ENCODE results near the gene LRCH4. TPM values are rescaled to one million over a fixed set of nuclear protein-coding genes. Genes with fewer than 3 reads are reported as not detected.

LRCH4 gene, protein sequence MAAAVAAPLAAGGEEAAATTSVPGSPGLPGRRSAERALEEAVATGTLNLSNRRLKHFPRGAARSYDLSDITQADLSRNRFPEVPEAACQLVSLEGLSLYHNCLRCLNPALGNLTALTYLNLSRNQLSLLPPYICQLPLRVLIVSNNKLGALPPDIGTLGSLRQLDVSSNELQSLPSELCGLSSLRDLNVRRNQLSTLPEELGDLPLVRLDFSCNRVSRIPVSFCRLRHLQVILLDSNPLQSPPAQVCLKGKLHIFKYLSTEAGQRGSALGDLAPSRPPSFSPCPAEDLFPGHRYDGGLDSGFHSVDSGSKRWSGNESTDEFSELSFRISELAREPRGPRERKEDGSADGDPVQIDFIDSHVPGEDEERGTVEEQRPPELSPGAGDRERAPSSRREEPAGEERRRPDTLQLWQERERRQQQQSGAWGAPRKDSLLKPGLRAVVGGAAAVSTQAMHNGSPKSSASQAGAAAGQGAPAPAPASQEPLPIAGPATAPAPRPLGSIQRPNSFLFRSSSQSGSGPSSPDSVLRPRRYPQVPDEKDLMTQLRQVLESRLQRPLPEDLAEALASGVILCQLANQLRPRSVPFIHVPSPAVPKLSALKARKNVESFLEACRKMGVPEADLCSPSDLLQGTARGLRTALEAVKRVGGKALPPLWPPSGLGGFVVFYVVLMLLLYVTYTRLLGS
- 86.0 and 89.2 TPM in 2 replicates for total RNA-seq

DNA sequence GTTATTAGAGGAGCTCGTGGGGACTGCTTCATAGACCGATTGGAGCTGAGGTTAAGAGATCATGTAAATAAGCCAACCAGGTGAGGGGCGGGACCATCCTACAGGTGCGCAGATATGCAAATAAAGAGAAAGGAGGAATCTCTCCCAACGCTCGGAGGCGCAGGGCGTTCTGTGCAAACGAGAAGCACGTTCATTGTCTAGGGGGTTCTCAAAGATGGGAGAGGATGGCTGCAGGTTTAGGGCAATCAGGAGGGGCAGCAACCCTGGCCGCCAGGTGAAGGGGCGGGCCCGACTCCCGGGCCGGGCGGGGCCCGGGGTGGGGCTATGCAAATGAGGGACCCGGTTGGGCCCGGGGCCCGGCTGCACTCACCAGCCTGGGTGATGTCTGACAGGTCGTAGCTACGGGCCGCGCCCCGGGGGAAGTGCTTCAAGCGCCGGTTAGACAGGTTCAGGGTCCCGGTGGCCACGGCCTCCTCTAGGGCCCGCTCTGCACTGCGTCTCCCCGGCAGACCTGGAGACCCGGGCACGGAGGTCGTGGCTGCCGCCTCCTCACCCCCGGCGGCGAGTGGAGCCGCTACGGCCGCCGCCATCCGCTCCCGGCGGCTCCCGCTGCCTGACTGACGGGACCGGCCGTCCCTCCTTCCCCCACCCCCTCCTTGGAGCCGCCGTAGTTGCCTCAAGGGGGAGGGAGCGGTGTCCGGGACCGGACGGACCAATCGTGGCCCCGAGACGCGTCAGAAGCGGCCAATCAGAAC is at the start of gene LRCH4:
TSS of gene LRCH4 (minus strand) at position 619 of the 755 bp plus-strand sequence. CDS start at position 590, 29 bp downstream.
- Mint-ChIP-seq H3K27ac (peak within 1 kb of the TSS; percentile 96), H3K4me1 (peaks cover 30% of the 10 kb centered on the region), H3K9me3 (no peaks in the 10 kb centered on the region), H3K4me3 (peak within 1 kb of the TSS; percentile 91), H3K27me3 (peaks cover 6% of the 10 kb centered on the region), H3K36me3 (ENCODE audit: low read depth) (peaks cover 3% of the 10 kb centered on the region)
- DNase-seq = peak; percentile 92
- intact Hi-C loops (cut with micrococcal nuclease) = loop anchor here (1.0 to 10.0 kb wide), 12 partner anchors 20 to 461 kb away; partner anchors contain the start of genes AGFG2, GIGYF1, GNB2 and MBLAC1

DNA sequence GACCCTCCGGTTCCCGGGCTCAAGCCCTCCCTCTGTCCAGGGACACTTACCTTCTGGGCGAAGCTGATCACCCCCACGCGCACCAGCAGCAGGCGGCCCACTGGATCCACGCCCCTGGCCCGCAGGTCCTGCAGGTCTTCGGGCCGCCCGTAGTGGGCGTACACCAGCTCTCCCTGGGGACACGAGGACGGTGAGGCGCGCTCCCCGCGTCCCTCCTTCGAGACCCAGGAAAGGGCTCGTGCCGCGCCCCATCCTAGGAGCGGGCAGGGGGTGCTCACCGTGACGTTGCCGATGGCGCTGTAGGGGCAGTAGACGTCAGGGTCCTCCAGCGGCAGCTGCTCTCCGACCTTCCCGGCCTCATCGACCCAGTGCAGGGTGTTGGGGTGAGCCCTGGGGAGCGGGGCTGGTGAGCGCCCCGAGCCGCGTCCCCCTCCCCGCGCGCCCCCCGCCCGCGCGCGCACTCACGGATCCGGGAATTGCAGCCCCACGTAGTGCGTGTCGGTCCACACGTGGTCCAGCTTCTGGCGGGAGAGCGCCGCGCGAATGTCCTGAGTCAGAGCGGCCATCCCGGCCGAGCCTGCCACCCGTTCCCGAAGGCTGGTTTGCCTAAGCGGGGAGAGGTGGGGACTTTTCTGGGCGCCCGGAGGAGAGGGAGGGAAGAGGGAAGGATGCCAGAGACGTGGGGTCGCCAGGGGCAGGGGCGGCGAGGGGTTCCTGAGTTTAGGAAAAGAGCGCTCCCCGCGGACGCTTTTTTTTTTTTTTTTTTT is 47.2 kb upstream of the LRCH4 start:
- Mint-ChIP-seq H3K4me3 (peak overlapping the region; percentile 92), H3K27ac (peak overlapping the region; percentile 98), H3K27me3 (no peaks in the 10 kb centered on the region), H3K4me1 (peaks cover 32% of the 10 kb centered on the region), H3K36me3 (ENCODE audit: low read depth) (peaks cover 16% of the 10 kb centered on the region), H3K9me3 (no peaks in the 10 kb centered on the region)
- intact Hi-C loops (cut with micrococcal nuclease) = loop anchor here (1.0 to 5.0 kb wide), 3 partner anchors 46 to 219 kb away; partner anchors contain the start of genes FBXO24, LRCH4 and SLC12A9
- DNase-seq = peak; percentile 90

DNA sequence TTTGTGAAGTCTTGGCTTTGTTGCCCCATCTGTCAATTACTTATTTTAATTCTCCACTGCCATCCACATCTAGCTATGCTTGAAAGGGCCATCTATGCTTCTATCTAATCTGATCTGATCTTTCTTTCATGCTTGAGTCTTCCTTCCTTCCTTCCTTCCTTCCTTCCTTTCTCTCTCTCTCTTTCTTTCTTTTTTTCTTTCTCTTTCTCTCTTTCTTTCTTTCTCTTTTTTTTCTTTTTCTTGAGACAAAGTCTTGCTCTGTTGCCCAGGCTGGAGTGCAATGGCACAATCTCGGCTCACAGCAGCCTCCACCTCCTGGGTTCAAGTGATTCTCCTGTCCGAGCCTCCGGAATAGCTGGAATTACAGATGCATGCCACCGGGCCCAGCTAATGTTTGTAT is 44.1 kb upstream of the LRCH4 start:
- intact Hi-C loops (cut with micrococcal nuclease) = loop anchor here (5.0 kb wide), 1 partner anchor 222 kb away; the partner anchor contains the start of gene SLC12A9
- peaks cover 15% of the 10 kb centered on the region for H3K36me3 Mint-ChIP-seq (ENCODE audit: low read depth)
- no peak overlapping the region for H3K4me3 Mint-ChIP-seq
- H3K27ac Mint-ChIP-seq = no peak overlapping the region
- DNase-seq = no peak
- no peaks in the 10 kb centered on the region for H3K9me3 Mint-ChIP-seq
- H3K27me3 Mint-ChIP-seq = no peaks in the 10 kb centered on the region
- peaks cover 49% of the 10 kb centered on the region for H3K4me1 Mint-ChIP-seq

DNA sequence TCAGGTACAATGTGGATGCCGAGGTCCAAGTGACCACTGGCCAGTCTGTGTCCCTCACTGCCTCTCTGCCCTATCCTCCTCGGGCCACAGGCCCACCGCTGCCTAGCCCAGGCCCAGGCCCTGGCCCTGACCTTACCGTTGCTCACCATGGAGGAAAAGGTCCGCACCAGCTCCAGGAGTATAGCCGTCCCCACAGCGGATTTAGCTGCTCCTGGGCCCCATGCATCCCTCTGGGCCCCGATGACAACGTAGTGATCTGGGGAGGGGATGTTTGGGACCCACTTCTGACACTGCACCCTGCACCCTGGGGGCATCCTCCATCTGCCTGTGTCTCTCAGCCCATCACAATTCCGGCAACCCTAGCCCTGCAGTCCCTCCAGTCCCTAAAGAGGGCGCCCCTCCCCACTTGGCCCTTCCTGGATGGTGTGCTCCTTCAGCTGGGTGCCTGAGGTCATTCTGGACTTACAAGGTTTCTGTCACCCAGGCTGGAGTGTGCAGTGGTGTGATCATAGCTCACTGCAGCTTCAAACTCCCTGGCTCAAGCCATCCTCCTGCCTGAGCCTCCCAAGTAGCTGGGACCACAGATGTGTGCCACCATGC is 43.3 kb upstream of the LRCH4 start:
- DNase-seq = peak; percentile 75
- H3K9me3 Mint-ChIP-seq = no peaks in the 10 kb centered on the region
- peaks cover 15% of the 10 kb centered on the region for H3K36me3 Mint-ChIP-seq (ENCODE audit: low read depth)
- H3K4me3 Mint-ChIP-seq = peak overlapping the region; percentile 48
- intact Hi-C loops (cut with micrococcal nuclease) = no loop called here
- peaks cover 53% of the 10 kb centered on the region for H3K4me1 Mint-ChIP-seq
- H3K27ac Mint-ChIP-seq = peak overlapping the region; percentile 45
- H3K27me3 Mint-ChIP-seq = no peaks in the 10 kb centered on the region

DNA sequence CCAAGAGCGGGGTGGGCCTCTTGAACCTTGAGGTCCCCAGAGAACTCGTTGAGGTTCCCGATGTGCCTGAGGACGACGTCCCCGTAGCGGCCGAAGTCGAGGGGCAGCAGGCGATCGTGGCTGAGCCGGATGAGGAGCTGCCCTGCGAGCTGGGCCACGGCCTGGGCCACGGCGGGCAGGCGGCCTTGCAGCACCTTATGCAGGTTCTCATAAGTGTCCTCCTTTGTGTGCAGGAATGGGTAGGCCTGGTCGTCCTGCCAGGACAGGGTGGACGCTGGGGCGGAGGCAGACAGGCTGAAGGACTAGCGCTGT is 41.3 kb upstream of the LRCH4 start:
- H3K4me1 Mint-ChIP-seq = peaks cover 45% of the 10 kb centered on the region
- no peaks in the 10 kb centered on the region for H3K9me3 Mint-ChIP-seq
- H3K4me3 Mint-ChIP-seq = peak overlapping the region; percentile 82
- intact Hi-C loops (cut with micrococcal nuclease) = no loop called here
- no peaks in the 10 kb centered on the region for H3K27me3 Mint-ChIP-seq
- H3K36me3 Mint-ChIP-seq (ENCODE audit: low read depth) = peaks cover 18% of the 10 kb centered on the region
- DNase-seq = no peak
- H3K27ac Mint-ChIP-seq = no peak overlapping the region

DNA sequence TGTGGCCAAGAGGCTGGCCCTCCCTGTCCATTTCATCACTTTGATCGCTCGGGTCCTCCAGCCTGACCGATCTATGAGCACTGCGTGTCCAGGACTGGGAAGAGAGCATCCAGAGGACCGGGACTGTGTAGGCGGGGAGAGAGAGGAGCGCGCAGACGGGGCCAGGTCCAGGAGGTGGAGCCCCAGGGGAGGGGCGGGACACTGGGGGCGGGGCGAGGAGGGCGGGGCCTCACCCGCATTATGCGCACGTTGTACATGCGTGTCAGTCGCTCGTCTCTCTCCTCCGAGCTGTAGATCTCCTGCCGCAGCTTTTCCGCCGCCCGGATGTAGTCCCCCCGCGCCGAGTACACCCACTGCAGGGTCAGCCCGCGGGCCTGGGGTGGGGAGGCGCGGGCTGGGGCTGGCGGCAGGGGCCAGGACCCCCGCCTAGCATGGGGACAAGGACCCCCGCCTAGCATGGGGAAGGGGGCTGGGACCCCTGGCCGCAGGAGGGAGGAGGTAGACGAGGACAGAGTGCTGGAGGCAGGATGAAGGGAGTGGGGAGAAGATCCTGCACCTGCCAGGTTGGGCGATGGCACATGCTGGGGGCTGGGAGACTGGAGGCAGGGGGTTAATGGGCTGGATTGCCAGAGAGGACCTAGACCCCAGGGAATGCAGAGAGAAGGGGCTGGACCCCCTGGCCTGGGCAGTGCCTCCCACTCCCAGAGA is 40.8 kb upstream of the LRCH4 start:
- Mint-ChIP-seq H3K4me3 (peak overlapping the region; percentile 82), H3K9me3 (no peaks in the 10 kb centered on the region), H3K27ac (peak overlapping the region; percentile 76), H3K27me3 (no peaks in the 10 kb centered on the region), H3K4me1 (peaks cover 42% of the 10 kb centered on the region), H3K36me3 (ENCODE audit: low read depth) (peaks cover 18% of the 10 kb centered on the region)
- DNase-seq = peak; percentile 94
- intact Hi-C loops (cut with micrococcal nuclease) = loop anchor here (1.0 kb wide), 2 partner anchors 14 to 47 kb away; partner anchors contain the start of genes GNB2 and MOSPD3

DNA sequence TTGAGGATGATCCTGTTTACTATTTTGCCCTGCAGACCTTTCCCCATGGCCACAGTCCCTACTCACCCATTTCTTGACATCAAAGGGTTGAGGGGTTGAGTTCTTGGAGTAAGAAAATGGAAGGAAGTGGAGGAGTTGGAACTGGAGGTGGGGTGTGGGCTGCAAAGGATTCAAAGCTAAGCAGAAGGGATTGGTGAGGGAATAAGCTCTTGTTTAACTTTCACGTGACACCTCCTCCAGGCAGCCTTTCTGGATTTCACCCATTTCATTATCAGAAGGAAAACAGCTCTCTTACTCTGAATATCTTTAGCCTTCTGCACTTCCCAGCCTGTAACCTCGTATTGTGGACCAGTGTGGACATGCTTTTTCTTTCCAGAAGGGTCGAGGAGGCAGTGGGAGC is 40.1 kb upstream of the LRCH4 start:
- H3K36me3 Mint-ChIP-seq (ENCODE audit: low read depth) = peaks cover 22% of the 10 kb centered on the region
- peak overlapping the region; percentile 82 for H3K4me3 Mint-ChIP-seq
- H3K4me1 Mint-ChIP-seq = peaks cover 44% of the 10 kb centered on the region
- no peak for DNase-seq
- intact Hi-C loops (cut with micrococcal nuclease) = loop anchor here (1.0 kb wide), 2 partner anchors 14 to 47 kb away; partner anchors contain the start of genes GNB2 and MOSPD3
- H3K9me3 Mint-ChIP-seq = no peaks in the 10 kb centered on the region
- no peak overlapping the region for H3K27ac Mint-ChIP-seq
- no peaks in the 10 kb centered on the region for H3K27me3 Mint-ChIP-seq

DNA sequence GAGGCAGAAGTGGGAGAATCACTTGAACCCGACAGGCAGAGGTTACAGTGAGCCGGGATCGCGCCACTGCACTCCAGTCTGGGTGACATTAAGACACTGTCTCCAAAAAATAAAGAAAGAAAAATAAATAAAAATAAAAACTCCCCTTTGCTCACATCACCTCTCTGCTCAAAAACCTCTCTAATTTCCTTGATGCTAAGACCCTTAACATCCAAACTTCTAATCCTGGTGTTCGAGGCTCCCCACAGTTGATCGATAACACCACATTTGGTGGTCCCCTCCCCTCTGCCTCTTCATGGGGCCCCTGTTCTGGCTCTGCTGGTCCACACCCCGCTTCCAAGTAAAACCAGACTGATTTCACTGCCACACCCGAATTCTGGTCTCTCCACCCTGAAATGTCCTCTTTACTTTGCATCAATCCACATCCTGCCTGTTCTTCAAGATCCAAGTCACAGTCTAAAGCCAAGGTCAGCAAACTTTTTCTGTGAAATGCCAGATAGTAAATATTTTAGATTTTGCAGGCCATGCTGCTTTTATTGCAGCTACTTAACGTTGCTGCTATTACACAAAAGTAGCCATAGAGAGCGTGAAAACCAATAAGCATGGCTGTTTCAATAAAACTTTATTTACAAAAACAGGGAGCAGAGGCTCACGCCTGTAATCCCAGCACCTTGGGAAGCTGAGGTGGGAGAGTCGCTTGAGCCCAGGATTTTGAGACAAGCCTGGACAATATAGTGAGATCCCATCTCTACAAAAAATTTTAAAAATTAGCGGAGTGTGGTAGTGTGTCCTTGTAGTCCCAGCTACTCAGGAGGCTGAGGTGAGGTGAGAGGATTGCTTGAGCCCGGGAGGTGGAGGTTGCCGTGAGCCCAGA is 38.3 kb upstream of the LRCH4 start:
- intact Hi-C loops (cut with micrococcal nuclease) = no loop called here
- H3K9me3 Mint-ChIP-seq = no peaks in the 10 kb centered on the region
- peak; percentile 77 for DNase-seq
- H3K36me3 Mint-ChIP-seq (ENCODE audit: low read depth) = peaks cover 23% of the 10 kb centered on the region
- peak overlapping the region; percentile 54 for H3K27ac Mint-ChIP-seq
- H3K4me3 Mint-ChIP-seq = peak overlapping the region; percentile 55
- peaks cover 38% of the 10 kb centered on the region for H3K4me1 Mint-ChIP-seq
- H3K27me3 Mint-ChIP-seq = no peaks in the 10 kb centered on the region

DNA sequence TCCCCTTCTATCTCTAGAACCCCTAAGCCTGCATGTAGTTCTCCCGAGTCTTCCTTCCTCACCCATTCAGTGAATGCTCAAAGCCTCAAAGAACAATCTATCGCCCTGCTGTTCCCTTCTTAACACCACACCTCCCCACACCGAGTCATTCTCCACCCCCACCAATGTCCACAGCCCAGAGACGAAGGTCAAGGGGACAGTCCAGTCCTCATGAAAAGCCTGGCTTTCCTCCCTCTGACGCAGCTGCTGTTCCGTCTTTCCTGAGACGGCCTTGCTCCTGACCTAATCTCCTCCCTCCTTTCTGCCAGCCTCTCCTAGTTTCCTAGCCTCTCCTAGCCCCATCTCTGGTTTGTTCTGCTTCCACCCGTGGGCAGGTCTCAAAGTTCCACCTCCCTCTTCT is 35.6 kb upstream of the LRCH4 start:
- H3K27me3 Mint-ChIP-seq = no peaks in the 10 kb centered on the region
- H3K36me3 Mint-ChIP-seq (ENCODE audit: low read depth) = peaks cover 14% of the 10 kb centered on the region
- H3K27ac Mint-ChIP-seq = no peak overlapping the region
- peaks cover 28% of the 10 kb centered on the region for H3K4me1 Mint-ChIP-seq
- no peak for DNase-seq
- H3K4me3 Mint-ChIP-seq = no peak overlapping the region
- H3K9me3 Mint-ChIP-seq = no peaks in the 10 kb centered on the region
- intact Hi-C loops (cut with micrococcal nuclease) = no loop called here

DNA sequence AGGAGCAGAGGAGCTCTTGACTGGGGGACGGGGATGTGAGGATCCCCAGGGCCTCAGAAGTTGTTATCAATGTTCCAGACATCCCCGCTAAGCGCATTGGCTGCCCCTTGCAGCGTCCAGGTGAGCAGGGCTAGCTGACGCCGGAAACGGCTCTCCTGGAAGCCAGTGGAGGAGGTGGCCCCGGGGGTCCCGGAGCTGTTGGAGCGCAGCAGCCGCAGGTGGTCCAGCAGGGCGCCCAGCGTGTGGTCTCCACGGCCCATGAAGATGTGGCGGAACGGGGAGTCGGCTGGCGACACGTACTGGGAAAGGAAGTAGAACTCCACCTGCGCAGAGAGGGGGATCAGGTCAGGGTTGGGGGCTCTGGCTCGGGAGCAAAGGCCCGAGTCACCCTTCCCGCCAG is 34.9 kb upstream of the LRCH4 start:
- peaks cover 14% of the 10 kb centered on the region for H3K36me3 Mint-ChIP-seq (ENCODE audit: low read depth)
- H3K27ac Mint-ChIP-seq = no peak overlapping the region
- peaks cover 21% of the 10 kb centered on the region for H3K4me1 Mint-ChIP-seq
- H3K4me3 Mint-ChIP-seq = no peak overlapping the region
- H3K27me3 Mint-ChIP-seq = no peaks in the 10 kb centered on the region
- DNase-seq = no peak
- no peaks in the 10 kb centered on the region for H3K9me3 Mint-ChIP-seq
- intact Hi-C loops (cut with micrococcal nuclease) = no loop called here

DNA sequence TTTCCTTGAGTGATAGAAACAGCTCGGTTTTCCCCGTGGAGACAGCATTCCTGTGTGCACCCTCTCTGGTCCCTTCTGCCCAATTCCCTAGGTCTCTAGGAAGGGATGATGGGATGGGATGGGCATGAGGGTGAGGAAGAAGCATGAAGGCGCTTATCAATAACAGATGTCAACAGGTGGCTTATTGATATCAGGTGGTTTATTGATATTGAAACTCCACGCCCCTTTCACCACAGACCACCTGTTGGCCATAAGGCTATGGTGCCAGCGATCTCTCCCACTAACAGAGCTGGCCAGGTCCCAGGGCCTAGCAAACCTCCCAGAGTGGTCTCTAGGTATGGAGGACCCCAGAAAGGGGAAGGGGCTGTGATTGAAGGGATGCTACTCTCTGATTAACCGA is 34.3 kb upstream of the LRCH4 start:
- Mint-ChIP-seq H3K27ac (no peak overlapping the region), H3K9me3 (no peaks in the 10 kb centered on the region), H3K27me3 (no peaks in the 10 kb centered on the region), H3K36me3 (ENCODE audit: low read depth) (peaks cover 14% of the 10 kb centered on the region), H3K4me3 (no peak overlapping the region), H3K4me1 (peaks cover 15% of the 10 kb centered on the region)
- no peak for DNase-seq
- intact Hi-C loops (cut with micrococcal nuclease) = no loop called here
